ENCODE data around the gene FOXP3. TPM values are rescaled to one million over a fixed set of nuclear protein-coding genes. Genes with fewer than 3 reads are reported as not detected.
"Not testable (repeated sequence)": the region's sequence is repeated elsewhere in the genome, so short reads cannot be mapped to it uniquely, and the experiment has no call there.

The FOXP3 gene
- total and polyA plus RNA-seq, 2 experiments from 2014 or later, result 0.11 to 0.28 TPM

GRCh38 chrX:49300703-49301102 is 36.2 kb upstream of the FOXP3 start:
- H3K9me3 Mint-ChIP-seq, result no peaks in the 10 kb centered on the region
- ATAC-seq (no peak), DNase-seq (ENCODE audit: low spot score) (no peak)
- Histone ChIP-seq H3K27me3 (ENCODE audit: insufficient read depth) (no peaks in the 10 kb centered on the region), H3K9me2 (ENCODE audit: insufficient read depth) (no peaks in the 10 kb centered on the region), H3K4me2 (no peak overlapping the region), H2AFZ (no peak overlapping the region), H3K27ac (ENCODE audit: low read depth) (no peak overlapping the region), H3K36me3 (ENCODE audit: insufficient read depth) (no peaks in the 10 kb centered on the region), H3F3A (replicated peaks; ENCODE audit: low read depth) (no peaks in the 10 kb centered on the region), H3K4me3 (no peak overlapping the region), H4K20me1 (replicated peaks; ENCODE audit: insufficient read depth) (no peaks in the 10 kb centered on the region), H3K4me1 (ENCODE audit: insufficient read depth) (no peaks in the 10 kb centered on the region), H3K79me2 (replicated peaks; ENCODE audit: insufficient read depth) (no peaks in the 10 kb centered on the region)
- no peak overlapping the region for H3K27ac Mint-ChIP-seq
- H3K4me3 Mint-ChIP-seq, result no peak overlapping the region
- H3K4me1 Mint-ChIP-seq, result peaks cover 9% of the 10 kb centered on the region; the same call in 1 of the 3 replicates
- no peak for TF ChIP-seq CREB1 (CRISPR knock-in tag; IDR thresholded peaks at IDR 0.05; ENCODE audit: low read depth)
- TF ChIP-seq ZNF114 (CRISPR knock-in tag; IDR thresholded peaks at IDR 0.05), result no peak
- TF ChIP-seq POLR2AphosphoS5 (IDR thresholded peaks at IDR 0.05; ENCODE audit: low read depth), result no peak
- TF ChIP-seq CTCF (conservative IDR thresholded peaks at IDR 0.05; ENCODE audit: low read depth in 2 of 2), result no peak
- TF ChIP-seq ZNF331 (CRISPR knock-in tag; IDR thresholded peaks at IDR 0.05; ENCODE audit: low read depth), result no peak
- TF ChIP-seq JUNB (IDR thresholded peaks at IDR 0.05; ENCODE audit: unreplicated experiment), result no peak
- TF ChIP-seq REST (IDR thresholded peaks at IDR 0.05; ENCODE audit: unreplicated experiment), result no peak
- TF ChIP-seq NANOG (IDR thresholded peaks at IDR 0.05; ENCODE audit: borderline replicate concordance), result no peak
- no peak for TF ChIP-seq STAT1 (IDR thresholded peaks at IDR 0.05; ENCODE audit: unreplicated experiment)
- no peak for TF ChIP-seq ZNF462 (CRISPR knock-in tag; IDR thresholded peaks at IDR 0.05)
- H3K27me3 Mint-ChIP-seq (ENCODE audit: insufficient read depth, low read depth, poor library complexity), result peaks cover 5% of the 10 kb centered on the region
- H3K36me3 Mint-ChIP-seq (ENCODE audit: low read depth), result no peaks in the 10 kb centered on the region

- not testable (repeated sequence) for H3K9me2 ChIP-seq (ENCODE audit: insufficient read depth); H3K4me3 ChIP-seq; ATAC-seq; H4K20me1 ChIP-seq (replicated peaks; ENCODE audit: insufficient read depth); H3K27ac ChIP-seq (ENCODE audit: low read depth); H3K36me3 ChIP-seq (ENCODE audit: insufficient read depth); H3K36me3 Mint-ChIP-seq (ENCODE audit: low read depth); H3F3A ChIP-seq (replicated peaks; ENCODE audit: low read depth); DNase-seq (ENCODE audit: low spot score); H3K27me3 ChIP-seq (ENCODE audit: insufficient read depth); H3K4me3 Mint-ChIP-seq; H3K79me2 ChIP-seq (replicated peaks; ENCODE audit: insufficient read depth); H2AFZ ChIP-seq; H3K27ac Mint-ChIP-seq; H3K27me3 Mint-ChIP-seq (ENCODE audit: insufficient read depth, low read depth, poor library complexity); H3K4me2 ChIP-seq; H3K4me1 Mint-ChIP-seq; H3K4me1 ChIP-seq (ENCODE audit: insufficient read depth); H3K9me3 Mint-ChIP-seq
Measured at GRCh38 chrX:49299293-49299692, 34.8 kb upstream of the FOXP3 start.
